Activated naive CD8-positive, alpha-beta T cell treated with anti-CD3 and anti-CD28 coated beads, Interleukin-2, amount 10 ng/mL, durations not matched to agents 7 days and 5 days (primary cell): Measurements from ENCODE around the gene MRC2. TPM values are rescaled to one million over a fixed set of nuclear protein-coding genes. Genes with fewer than 3 reads are reported as not detected.
A peak's percentile ranks its signal among the peaks of the same experiment; 100 is the strongest.

Experiments used
- ATAC-seq: fragments of 150-1000 bp; cut with Tn5 transposase; one replicate; pipeline ENCODE4 v1.10.0; 2021; ENCODE audit warnings: low read depth, moderate library complexity
- POLR2A ChIA-PET: fragments of 350-600 bp; sonication (Branson Sonifier 250); formaldehyde crosslinking; loops from one replicate; lab custom pipeline; 2021; ENCODE audit warnings: antibody characterized with exemption; lab: Charles Lee
- DNase-seq: peaks from one replicate; pipeline ENCODE4 v3.0.0; 2021
- H3K27ac Mint-ChIP-seq: one replicate; pipeline ENCODE4 v1.8.0; 2022; ENCODE audit warnings: mild to moderate bottlenecking, mixed read lengths
- H3K27me3 Mint-ChIP-seq: one replicate; pipeline ENCODE4 v1.8.0; 2022; ENCODE audit warnings: mild to moderate bottlenecking, moderate library complexity, mixed read lengths
- H3K36me3 Mint-ChIP-seq: one replicate; pipeline ENCODE4 v1.8.0; 2021; ENCODE audit warnings: mild to moderate bottlenecking, mixed read lengths
- H3K4me1 Mint-ChIP-seq: one replicate; pipeline ENCODE4 v1.8.0; 2021; ENCODE audit warnings: mixed read lengths
- H3K4me3 Mint-ChIP-seq: one replicate; pipeline ENCODE4 v1.8.0; 2022; ENCODE audit warnings: mild to moderate bottlenecking, moderate library complexity, mixed read lengths
- H3K9me3 Mint-ChIP-seq: one replicate; pipeline ENCODE4 v1.8.0; 2021; ENCODE audit warnings: mixed read lengths
- total RNA-seq, 2 experiments: library from RNA; stranded (reverse); gene quantifications; one replicate each; pipeline ENCODE4 v1.2.3, GENCODE V29; 2021

MRC2 gene
- total RNA-seq, 2 experiments from 2014 or later: 1.6 to 2.4 TPM

- Mint-ChIP-seq H3K27ac (no peak overlapping the region), H3K27me3 (no peaks in the 10 kb centered on the region), H3K9me3 (no peaks in the 10 kb centered on the region), H3K36me3 (peaks cover 7% of the 10 kb centered on the region), H3K4me1 (peaks cover 1% of the 10 kb centered on the region), H3K4me3 (no peak overlapping the region)
- ATAC-seq (no peak), DNase-seq (no peak)
- POLR2A ChIA-PET: interaction anchor here (0.6 kb wide), 1 partner anchor 1628 kb away, joined by 3 read pairs; no protein-coding TSS in a partner anchor
Measured at GRCh38 chr17:62618647-62619416, 8.6 kb upstream of the MRC2 start.

GRCh38 chr17:62619417-62620155 lies 7.9 kb upstream of the MRC2 start:
- DNase-seq (no peak), ATAC-seq (no peak)
- Mint-ChIP-seq H3K36me3 (peaks cover 10% of the 10 kb centered on the region), H3K27me3 (no peaks in the 10 kb centered on the region), H3K9me3 (no peaks in the 10 kb centered on the region), H3K4me1 (peaks cover 1% of the 10 kb centered on the region), H3K27ac (no peak overlapping the region), H3K4me3 (no peak overlapping the region)
- POLR2A ChIA-PET: interaction anchor here (0.6 kb wide), 1 partner anchor 1629 kb away, joined by 3 read pairs; no protein-coding TSS in a partner anchor

- ATAC-seq: no peak
- H3K4me3 Mint-ChIP-seq: no peak overlapping the region
- H3K9me3 Mint-ChIP-seq: no peaks in the 10 kb centered on the region
- DNase-seq: no peak
- H3K4me1 Mint-ChIP-seq: peaks cover 3% of the 10 kb centered on the region
- no peaks in the 10 kb centered on the region for H3K27me3 Mint-ChIP-seq
- H3K36me3 Mint-ChIP-seq: peaks cover 11% of the 10 kb centered on the region
- POLR2A ChIA-PET: no interaction called here
- H3K27ac Mint-ChIP-seq: no peak overlapping the region
Measured at GRCh38 chr17:62621223-62621622, 6.2 kb upstream of the MRC2 start.

GRCh38 chr17:62625184-62625869 lies 2.1 kb upstream of the MRC2 start:
- H3K4me3 Mint-ChIP-seq: no peak overlapping the region
- DNase-seq (no peak), ATAC-seq (no peak)
- H3K36me3 Mint-ChIP-seq: peaks cover 11% of the 10 kb centered on the region
- no peaks in the 10 kb centered on the region for H3K9me3 Mint-ChIP-seq
- H3K4me1 Mint-ChIP-seq: peaks cover 8% of the 10 kb centered on the region
- POLR2A ChIA-PET: no interaction called here
- peaks cover 13% of the 10 kb centered on the region for H3K27me3 Mint-ChIP-seq
- H3K27ac Mint-ChIP-seq: no peak overlapping the region

- no peak for DNase-seq
- peaks cover 13% of the 10 kb centered on the region for H3K27me3 Mint-ChIP-seq
- no peak for ATAC-seq
- peaks cover 8% of the 10 kb centered on the region for H3K4me1 Mint-ChIP-seq
- H3K36me3 Mint-ChIP-seq: peaks cover 11% of the 10 kb centered on the region
- no peak overlapping the region for H3K27ac Mint-ChIP-seq
- peak overlapping the region; percentile 25 for H3K4me3 Mint-ChIP-seq
- no peaks in the 10 kb centered on the region for H3K9me3 Mint-ChIP-seq
- POLR2A ChIA-PET: no interaction called here
Measured at GRCh38 chr17:62625870-62626200, 1.6 kb upstream of the MRC2 start.

GRCh38 chr17:62626719-62627218 lies 701 bp upstream of the MRC2 start:
- Mint-ChIP-seq H3K27me3 (peaks cover 13% of the 10 kb centered on the region), H3K27ac (no peak overlapping the region), H3K9me3 (no peaks in the 10 kb centered on the region), H3K4me1 (peaks cover 8% of the 10 kb centered on the region), H3K4me3 (peak overlapping the region; percentile 79), H3K36me3 (peaks cover 11% of the 10 kb centered on the region)
- no peak for DNase-seq
- POLR2A ChIA-PET: no interaction called here
- ATAC-seq: no peak

- POLR2A ChIA-PET: no interaction called here
- Mint-ChIP-seq H3K27ac (peak overlapping the region; percentile 30), H3K27me3 (peaks cover 13% of the 10 kb centered on the region), H3K9me3 (no peaks in the 10 kb centered on the region), H3K4me3 (peak overlapping the region; percentile 73), H3K4me1 (peaks cover 8% of the 10 kb centered on the region), H3K36me3 (peaks cover 9% of the 10 kb centered on the region)
- peak; percentile 58 for DNase-seq
- ATAC-seq: peak; percentile 72
Measured at GRCh38 chr17:62627904-62628633, 599 bp downstream of the MRC2 start.

- Mint-ChIP-seq H3K27ac (no peak overlapping the region), H3K9me3 (no peaks in the 10 kb centered on the region), H3K27me3 (peaks cover 13% of the 10 kb centered on the region), H3K4me1 (peaks cover 8% of the 10 kb centered on the region), H3K36me3 (peaks cover 4% of the 10 kb centered on the region), H3K4me3 (peak overlapping the region; percentile 73)
- POLR2A ChIA-PET: no interaction called here
- ATAC-seq: no peak
- no peak for DNase-seq
Measured at GRCh38 chr17:62628831-62629555, 1.5 kb downstream of the MRC2 start.

GRCh38 chr17:62629556-62630364 lies 2.3 kb downstream of the MRC2 start:
- peaks cover 13% of the 10 kb centered on the region for H3K27me3 Mint-ChIP-seq
- ATAC-seq (no peak), DNase-seq (no peak)
- POLR2A ChIA-PET: no interaction called here
- H3K4me1 Mint-ChIP-seq: peaks cover 8% of the 10 kb centered on the region
- no peak overlapping the region for H3K27ac Mint-ChIP-seq
- no peaks in the 10 kb centered on the region for H3K9me3 Mint-ChIP-seq
- no peaks in the 10 kb centered on the region for H3K36me3 Mint-ChIP-seq
- no peak overlapping the region for H3K4me3 Mint-ChIP-seq

- H3K9me3 Mint-ChIP-seq: no peaks in the 10 kb centered on the region
- POLR2A ChIA-PET: no interaction called here
- no peak for ATAC-seq
Measured at GRCh38 chr17:62630365-62631085, 3.1 kb downstream of the MRC2 start.

GRCh38 chr17:62631086-62631935 lies 3.8 kb downstream of the MRC2 start:
- no peaks in the 10 kb centered on the region for H3K36me3 Mint-ChIP-seq
- POLR2A ChIA-PET: no interaction called here

More at GRCh38 chr17:62630365-62631085, 3.1 kb downstream of the MRC2 start:
- Mint-ChIP-seq H3K4me3 (no peak overlapping the region), H3K27ac (no peak overlapping the region), H3K36me3 (no peaks in the 10 kb centered on the region), H3K27me3 (peaks cover 16% of the 10 kb centered on the region), H3K4me1 (peaks cover 6% of the 10 kb centered on the region)
- no peak for DNase-seq

More at GRCh38 chr17:62631086-62631935, 3.8 kb downstream of the MRC2 start:
- Mint-ChIP-seq H3K9me3 (no peaks in the 10 kb centered on the region), H3K4me3 (no peak overlapping the region), H3K27me3 (peaks cover 16% of the 10 kb centered on the region), H3K4me1 (peaks cover 5% of the 10 kb centered on the region), H3K27ac (no peak overlapping the region)
- DNase-seq: no peak
- no peak for ATAC-seq
